Right lobe of liver (tissue), 6 donors: ENCODE measurements around the gene COL2A1. TPM values are rescaled to one million over a fixed set of nuclear protein-coding genes. Genes with fewer than 3 reads are reported as not detected.

Source experiments
- ATAC-seq, 4 donors: fragments of 200-7000 bp; cut with Tn5 transposase; one replicate each; pipeline ENCODE4 v1.9.1; 2020; ENCODE audit warnings: mild to moderate bottlenecking in 4 of 4, moderate library complexity in 4 of 4
- DNase-seq, 3 donors: peaks; one replicate each; pipeline ENCODE4 v3.0.0-alpha.2; 2020
- H3K27ac ChIP-seq, 3 donors: fragments of 200-600 bp; one replicate each; pipeline ENCODE4 v1.8.0; 2022
- H3K27me3 ChIP-seq, 2 donors: fragments of 200-600 bp; one replicate each; pipeline ENCODE4 v1.8.0; 2022
- H3K36me3 ChIP-seq, 4 donors: fragments of 200-600 bp; sonication (generic) in 1 of 4; one replicate each; pipeline versions ENCODE4 v1.5.1 to v1.8.0; 2017 to 2022; ENCODE audit warnings: control low read depth in 1 of 4
- H3K4me1 ChIP-seq, 4 donors: fragments of 200-600 bp; sonication (generic) in 1 of 4; one replicate each; pipeline versions ENCODE4 v1.5.1 to v1.8.0; 2017 to 2022; ENCODE audit warnings: control low read depth in 1 of 4
- H3K4me3 ChIP-seq, 3 donors: fragments of 200-600 bp; one replicate each; pipeline ENCODE4 v1.8.0; 2022
- H3K9me3 ChIP-seq, 4 donors: fragments of 200-600 bp; sonication (generic) in 1 of 4; one replicate each; pipeline versions ENCODE4 v1.5.1 to v1.8.0; 2017 to 2022; ENCODE audit warnings: control low read depth in 1 of 4
- POLR2A ChIP-seq: fragments of 450-650 bp; IDR thresholded peaks from one replicate; pipeline ENCODE4 v1.6.1; 2017; ENCODE audit warnings: antibody characterized with exemption, mild to moderate bottlenecking
- WGBS: methylation state at CpG from one replicate; pipeline ENCODE4 v1.1.6; 2018; ENCODE audit warnings: low coverage, low lambda C conversion rate; ENCODE audit not compliant: insufficient coverage; ENCODE audit errors: missing lambda C conversion rate; 5-methylcytosine and 5-hydroxymethylcytosine counted together
- intact Hi-C, 2 donors: fragments of 100-400 bp; cut with DNase I; formaldehyde crosslinking; loops; one replicate each; pipeline versions ENCODE4 v1.11.2 to v1.14.1; 2022
- total RNA-seq, 6 experiments: library from RNA; depleted of rRNA in 2 of 6; stranded (reverse); fragments of >200 nt in 2 of 6; fragmentation: NEBNext Ultra II Directional in 3 of 6; extraction: Animal tissue kit (Norgen Biotek cat#: 25700) in 3 of 6; gene quantifications; one replicate each; pipeline versions ENCODE4 v1.1.0 to v1.2.4, GENCODE V29; 2016 to 2023
- TF ChIP-seq, protein P1 (sequence below), 4 donors: fragments of 200-600 bp in 3 of 4; fragments of 450-650 bp in 1 of 4; IDR thresholded peaks; one replicate each; pipeline versions ENCODE4 v1.5.1 to v1.8.0; 2016 to 2022; ENCODE audit warnings: antibody characterized with exemption in 4 of 4, mild to moderate bottlenecking in 2 of 4
- donor health status: DM: no; HTN: yes; CAD: no.
- donor health status: DM: no; HTN: no; CAD: no.
- donor health status: DM: no; HTN: no; CAD: no.
- donor health status: DM: no; HTN: yes; CAD: no.
- donor health status: DM: no; HTN: yes; CAD: no.

COL2A1 gene
- total RNA-seq, 6 experiments from 2014 or later, result not detected

DNA sequence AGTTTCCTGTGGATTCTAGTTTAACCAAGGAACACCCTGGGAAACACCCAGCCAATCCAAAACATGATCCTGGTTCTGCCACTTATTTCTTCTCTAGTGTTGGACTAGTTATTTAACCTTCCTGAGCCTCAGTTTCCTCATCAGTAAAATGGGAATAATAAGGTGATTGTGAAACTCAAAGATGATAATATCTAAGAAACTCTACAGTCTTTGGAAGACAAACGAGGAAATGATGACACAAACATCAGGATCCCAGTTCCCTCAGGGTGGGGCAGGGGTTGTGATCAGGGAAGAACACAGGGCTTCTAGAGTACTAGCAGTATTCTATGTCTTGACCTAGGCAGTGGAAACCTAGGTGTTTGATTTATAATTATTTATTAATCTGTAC lies 58.9 kb downstream of the COL2A1 start:
- Histone ChIP-seq H3K9me3 (no peaks in the 10 kb centered on the region), H3K4me1 (peaks cover 0 to 10% (median 4%) of the 10 kb centered on the region in 4 donors), H3K27ac (no peak overlapping the region), H3K36me3 (no peaks in the 10 kb centered on the region), H3K27me3 (no peaks in the 10 kb centered on the region), H3K4me3 (no peak overlapping the region)
- no peak for ATAC-seq
- DNase-seq, result no peak
- intact Hi-C loops, result no loop called here
- TF ChIP-seq POLR2A, result no peak
- TF ChIP-seq, protein P1, sequence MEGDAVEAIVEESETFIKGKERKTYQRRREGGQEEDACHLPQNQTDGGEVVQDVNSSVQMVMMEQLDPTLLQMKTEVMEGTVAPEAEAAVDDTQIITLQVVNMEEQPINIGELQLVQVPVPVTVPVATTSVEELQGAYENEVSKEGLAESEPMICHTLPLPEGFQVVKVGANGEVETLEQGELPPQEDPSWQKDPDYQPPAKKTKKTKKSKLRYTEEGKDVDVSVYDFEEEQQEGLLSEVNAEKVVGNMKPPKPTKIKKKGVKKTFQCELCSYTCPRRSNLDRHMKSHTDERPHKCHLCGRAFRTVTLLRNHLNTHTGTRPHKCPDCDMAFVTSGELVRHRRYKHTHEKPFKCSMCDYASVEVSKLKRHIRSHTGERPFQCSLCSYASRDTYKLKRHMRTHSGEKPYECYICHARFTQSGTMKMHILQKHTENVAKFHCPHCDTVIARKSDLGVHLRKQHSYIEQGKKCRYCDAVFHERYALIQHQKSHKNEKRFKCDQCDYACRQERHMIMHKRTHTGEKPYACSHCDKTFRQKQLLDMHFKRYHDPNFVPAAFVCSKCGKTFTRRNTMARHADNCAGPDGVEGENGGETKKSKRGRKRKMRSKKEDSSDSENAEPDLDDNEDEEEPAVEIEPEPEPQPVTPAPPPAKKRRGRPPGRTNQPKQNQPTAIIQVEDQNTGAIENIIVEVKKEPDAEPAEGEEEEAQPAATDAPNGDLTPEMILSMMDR (IDR thresholded peaks at IDR 0.05), result no peak
- 50% methylated on average over 1 of the region's 1 CpG for WGBS

GRCh38 chr12:47944685-47945340 lies 59.5 kb downstream of the COL2A1 start:
- 83% methylated on average over 5 of the region's 6 CpGs for WGBS
- no peak for ATAC-seq
- Histone ChIP-seq H3K4me1 (peaks cover 0 to 9% (median 3%) of the 10 kb centered on the region in 4 donors), H3K27ac (no peak overlapping the region), H3K36me3 (no peaks in the 10 kb centered on the region), H3K4me3 (no peak overlapping the region), H3K27me3 (no peaks in the 10 kb centered on the region), H3K9me3 (no peaks in the 10 kb centered on the region)
- no peak for TF ChIP-seq POLR2A
- TF ChIP-seq, protein P1 (IDR thresholded peaks at IDR 0.05), result no peak
- no peak for DNase-seq
- intact Hi-C loops, result no loop called here

GRCh38 chr12:47943623-47944340 lies 60.5 kb downstream of the COL2A1 start:
- WGBS, result 62% methylated on average over 4 of the region's 12 CpGs
- ATAC-seq (no peak), DNase-seq (no peak)
- Histone ChIP-seq H3K9me3 (no peaks in the 10 kb centered on the region), H3K4me3 (no peak overlapping the region), H3K4me1 (peaks cover 0 to 2% (median under 1%) of the 10 kb centered on the region in 4 donors), H3K36me3 (no peaks in the 10 kb centered on the region), H3K27ac (no peak overlapping the region), H3K27me3 (no peaks in the 10 kb centered on the region)
- TF ChIP-seq POLR2A, result no peak
- TF ChIP-seq, protein P1 (IDR thresholded peaks at IDR 0.05), result no peak
- intact Hi-C loops, result no loop called here

- no peak for TF ChIP-seq POLR2A
- TF ChIP-seq, protein P1 (IDR thresholded peaks at IDR 0.05), result no peak
- ATAC-seq, result no peak
- Histone ChIP-seq H3K36me3 (no peaks in the 10 kb centered on the region), H3K9me3 (no peaks in the 10 kb centered on the region), H3K27ac (no peak overlapping the region), H3K27me3 (no peaks in the 10 kb centered on the region), H3K4me1 (no peaks in the 10 kb centered on the region), H3K4me3 (no peak overlapping the region)
- WGBS, result 53% methylated on average over 23 of the region's 31 CpGs
- DNase-seq, result no peak
- intact Hi-C loops, result no loop called here
Measured at GRCh38 chr12:47942614-47943225, 61.6 kb downstream of the COL2A1 start.
